GM13977 (cell line): Measurements from ENCODE around the gene DPAGT1.

ENCODE experiments used
- DNase-seq: peaks from one replicate; pipeline ENCODE4 v3.0.0; 2012; ENCODE audit warnings: low spot score
- in situ Hi-C: fragments of 300-500 bp; cut with MboI; formaldehyde crosslinking; loops from one replicate; pipeline ENCODE4 v1.12.0; 2022; ENCODE audit warnings: low sequenced_read_pairs, low pct_unique_long_range_greater_than_20kb, mixed read lengths, inconsistent platforms; ENCODE audit not compliant: unreplicated experiment
- TF ChIP-seq, protein P1 (sequence below): IDR thresholded peaks from 2 replicates; pipeline ENCODE4 v1.5.1; 2012; ENCODE audit warnings: mild to moderate bottlenecking, control low read depth; ENCODE audit not compliant: insufficient read depth; ENCODE audit errors: extremely low read depth, missing control alignments

Gene DPAGT1

GRCh38 chr11:119088406-119088805, 13.2 kb downstream of the DPAGT1 start:
- in situ Hi-C loops, result no loop called here
- DNase-seq, result no peak
- TF ChIP-seq, protein P1, sequence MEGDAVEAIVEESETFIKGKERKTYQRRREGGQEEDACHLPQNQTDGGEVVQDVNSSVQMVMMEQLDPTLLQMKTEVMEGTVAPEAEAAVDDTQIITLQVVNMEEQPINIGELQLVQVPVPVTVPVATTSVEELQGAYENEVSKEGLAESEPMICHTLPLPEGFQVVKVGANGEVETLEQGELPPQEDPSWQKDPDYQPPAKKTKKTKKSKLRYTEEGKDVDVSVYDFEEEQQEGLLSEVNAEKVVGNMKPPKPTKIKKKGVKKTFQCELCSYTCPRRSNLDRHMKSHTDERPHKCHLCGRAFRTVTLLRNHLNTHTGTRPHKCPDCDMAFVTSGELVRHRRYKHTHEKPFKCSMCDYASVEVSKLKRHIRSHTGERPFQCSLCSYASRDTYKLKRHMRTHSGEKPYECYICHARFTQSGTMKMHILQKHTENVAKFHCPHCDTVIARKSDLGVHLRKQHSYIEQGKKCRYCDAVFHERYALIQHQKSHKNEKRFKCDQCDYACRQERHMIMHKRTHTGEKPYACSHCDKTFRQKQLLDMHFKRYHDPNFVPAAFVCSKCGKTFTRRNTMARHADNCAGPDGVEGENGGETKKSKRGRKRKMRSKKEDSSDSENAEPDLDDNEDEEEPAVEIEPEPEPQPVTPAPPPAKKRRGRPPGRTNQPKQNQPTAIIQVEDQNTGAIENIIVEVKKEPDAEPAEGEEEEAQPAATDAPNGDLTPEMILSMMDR, result no peak

- DNase-seq, result no peak
- TF ChIP-seq, protein P1, result no peak
- in situ Hi-C loops, result no loop called here
Observed at GRCh38 chr11:119087747-119088241, 13.9 kb downstream of the DPAGT1 start.

DNA sequence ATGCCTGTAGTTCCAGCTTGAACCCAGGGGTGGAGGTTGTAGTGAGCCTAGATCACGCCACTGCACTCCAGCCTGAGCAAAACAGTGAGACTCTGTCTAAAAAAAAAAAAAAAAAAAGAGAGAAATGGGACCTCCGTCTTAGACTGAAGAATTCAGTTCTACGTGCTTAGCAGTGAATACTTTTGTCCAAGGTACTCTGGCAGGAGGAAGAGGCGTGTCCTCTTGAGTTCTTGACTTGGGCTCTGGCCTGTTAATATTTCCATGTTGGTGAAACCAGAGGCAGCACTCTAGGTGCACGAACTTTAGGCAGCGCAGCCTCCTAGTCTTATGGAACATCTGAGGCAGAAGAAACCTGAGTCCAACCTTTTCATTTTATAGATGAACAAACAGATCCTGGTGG, 14.5 kb downstream of the DPAGT1 start:
- TF ChIP-seq, protein P1, result no peak
- in situ Hi-C loops, result no loop called here
- no peak for DNase-seq

DNA sequence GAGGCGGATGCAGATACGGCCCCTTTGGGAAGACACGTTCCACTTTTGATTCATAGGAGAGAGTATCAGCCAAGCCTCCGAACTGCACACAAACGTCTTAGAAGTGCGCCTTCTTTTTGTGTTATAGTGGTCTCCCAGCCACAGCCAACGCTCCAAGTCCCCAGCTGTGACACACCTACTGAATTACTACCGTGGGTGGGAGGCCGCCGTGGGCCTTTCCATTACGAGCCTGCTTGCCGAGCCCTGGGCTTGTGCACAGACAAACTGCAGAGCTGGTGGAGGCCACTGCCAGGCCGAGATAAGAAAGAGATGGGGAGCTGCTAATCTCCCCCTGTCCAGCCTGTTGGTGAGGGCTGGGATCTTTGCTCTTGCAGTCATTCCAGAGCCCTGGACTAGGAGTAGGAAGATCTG, 16.2 kb downstream of the DPAGT1 start:
- in situ Hi-C loops, result no loop called here
- peak; percentile 37 for DNase-seq
- TF ChIP-seq, protein P1, result no peak

GRCh38 chr11:119084663-119085436, 16.8 kb downstream of the DPAGT1 start, which contains the start of gene HMBS:
Gene HMBS, plus strand, starts transcription at chr11:119084881. Its CDS starts 153 bp downstream, at chr11:119085034.
- peak; percentile 90 for DNase-seq
- TF ChIP-seq, protein P1, result no peak

DNA sequence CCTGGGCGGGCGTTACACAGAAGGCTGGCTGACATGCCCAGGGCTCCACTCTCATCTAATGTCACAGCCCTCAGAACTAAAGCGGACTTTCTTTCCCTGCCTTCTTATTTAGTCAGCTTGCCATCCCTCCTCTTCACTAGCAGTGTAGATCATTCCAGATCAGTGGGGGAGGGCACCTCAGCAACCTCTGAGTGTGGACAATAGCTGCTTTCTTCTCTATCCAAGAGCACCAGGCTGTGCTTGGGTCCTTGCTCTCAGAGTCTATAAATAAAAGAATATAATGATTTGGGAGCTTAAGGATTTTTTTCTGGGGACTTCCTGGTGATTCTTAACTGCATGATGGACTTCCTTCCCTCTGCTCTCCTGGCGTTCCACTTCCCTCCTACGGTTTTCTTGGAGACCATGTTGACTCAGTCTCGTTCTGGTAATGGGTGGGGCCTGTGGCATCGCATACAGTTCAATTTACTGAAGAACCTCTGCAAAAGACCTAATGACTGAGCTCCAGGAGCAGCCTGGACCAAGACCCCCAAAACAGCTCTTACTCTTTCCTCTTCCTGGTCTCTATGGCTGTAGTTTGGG, 19.9 kb downstream of the DPAGT1 start:
- in situ Hi-C loops, result no loop called here
- DNase-seq, result no peak

More at GRCh38 chr11:119084663-119085436, 16.8 kb downstream of the DPAGT1 start, which contains the start of gene HMBS:
- in situ Hi-C loops, result no loop called here

More for the DNA sequence above, 19.9 kb downstream of the DPAGT1 start:
- TF ChIP-seq, protein P1, result no peak
